IMR-90 (cell line): ENCODE results near the gene FLRT1. TPM values are rescaled to one million over a fixed set of nuclear protein-coding genes. Genes with fewer than 3 reads are reported as not detected.

ENCODE experiments used
- ATAC-seq: fragments of 200-7000 bp; cut with Tn5 transposase; 2 replicates; pipeline ENCODE4 v1.9.1; 2020; ENCODE audit warnings: low read depth, mild to moderate bottlenecking, moderate library complexity
- BruUV-seq: library from RNA; stranded (reverse); fragments of 400-500 nt; replicated peaks from 2 replicates; lab custom pipeline; 2021; lab: Mats Ljungman, UMichigan
- CTCF ChIA-PET: fragments of 300-600 bp; formaldehyde crosslinking; extraction: SDS; loops from one replicate; lab custom pipeline; 2021; ENCODE audit warnings: antibody characterized with exemption; lab: Yijun Ruan, JAX
- POLR2A ChIA-PET: fragments of 300-600 bp; sonication (Branson Sonifier 250); formaldehyde crosslinking; loops from one replicate; lab custom pipeline; 2022; ENCODE audit warnings: antibody characterized with exemption; ENCODE audit not compliant: unreplicated experiment; lab: Charles Lee
- DNase-seq: peaks from one replicate; pipeline ENCODE4 v3.0.0; 2013
- H2AFZ ChIP-seq: replicated peaks from 2 replicates; pipeline ENCODE3; 2013; ENCODE audit warnings: low read length, mild to moderate bottlenecking; ENCODE audit not compliant: poor library complexity
- H2AK5ac ChIP-seq: 2 replicates; pipeline ENCODE4 v1.6.1; 2013; ENCODE audit warnings: low read depth, low read length, inconsistent platforms
- H2AK9ac ChIP-seq: replicated peaks from 2 replicates; pipeline ENCODE3; 2013; ENCODE audit warnings: mild to moderate bottlenecking, low read depth, low read length, moderate library complexity; ENCODE audit not compliant: poor library complexity
- H2BK120ac ChIP-seq: 2 replicates; pipeline ENCODE4 v1.6.1; 2013; ENCODE audit warnings: low read depth, low read length, inconsistent platforms
- H2BK15ac ChIP-seq: 3 replicates; pipeline ENCODE4 v1.6.1; 2013; ENCODE audit warnings: low read depth, low read length, inconsistent platforms
- H2BK20ac ChIP-seq: 2 replicates; pipeline ENCODE4 v1.6.1; 2013; ENCODE audit warnings: low read depth, mild to moderate bottlenecking, inconsistent platforms, low read length, moderate library complexity
- H2BK5ac ChIP-seq: 2 replicates; pipeline ENCODE4 v1.6.1; 2013; ENCODE audit warnings: mild to moderate bottlenecking, low read depth, low read length, inconsistent platforms; ENCODE audit not compliant: poor library complexity, severe bottlenecking
- H3K14ac ChIP-seq: replicated peaks from 2 replicates; pipeline ENCODE4 v1.6.1; 2013; ENCODE audit warnings: low read depth, low read length, inconsistent platforms
- H3K18ac ChIP-seq: 2 replicates; pipeline ENCODE4 v1.6.1; 2013; ENCODE audit warnings: low read depth, low read length, control low read depth
- H3K23ac ChIP-seq: 2 replicates; pipeline ENCODE4 v1.6.1; 2013; ENCODE audit warnings: low read depth, low read length, inconsistent platforms
- H3K27ac ChIP-seq: 2 replicates; pipeline ENCODE4 v1.5.1; 2013; ENCODE audit warnings: mild to moderate bottlenecking, control low read depth, low read length; ENCODE audit not compliant: insufficient read depth
- H3K27me3 ChIP-seq: 2 replicates; pipeline ENCODE4 v1.6.1; 2013; ENCODE audit warnings: low read length; ENCODE audit not compliant: control insufficient read depth, insufficient read depth
- H3K36me3 ChIP-seq: 2 replicates; pipeline ENCODE4 v1.6.1; 2013; ENCODE audit warnings: low read length, mixed read lengths; ENCODE audit not compliant: control insufficient read depth, insufficient read depth
- H3K4ac ChIP-seq: 2 replicates; pipeline ENCODE4 v1.6.1; 2013; ENCODE audit warnings: low read depth, low read length, inconsistent platforms
- H3K4me1 ChIP-seq: 2 replicates; pipeline ENCODE4 v1.6.1; 2013; ENCODE audit warnings: low read length, mixed read lengths; ENCODE audit not compliant: control insufficient read depth, insufficient read depth
- H3K4me2 ChIP-seq: 2 replicates; pipeline ENCODE4 v1.6.1; 2013; ENCODE audit warnings: low read depth, mild to moderate bottlenecking, control low read depth, low read length, moderate library complexity
- H3K4me3 ChIP-seq: 2 replicates; pipeline ENCODE4 v1.5.1; 2013; ENCODE audit warnings: low read depth, mild to moderate bottlenecking, control low read depth, low read length, moderate library complexity; ENCODE audit not compliant: insufficient read depth
- H3K56ac ChIP-seq: 2 replicates; pipeline ENCODE4 v1.6.1; 2013; ENCODE audit warnings: low read length, inconsistent platforms; ENCODE audit not compliant: insufficient read depth; ENCODE audit errors: extremely low read depth
- H3K79me1 ChIP-seq, 2 experiments: 2 replicates each; pipeline ENCODE4 v1.6.1; 2013; ENCODE audit warnings: low read length in 2 of 2, inconsistent platforms in 1 of 2, low read depth in 1 of 2
- H3K9ac ChIP-seq: 2 replicates; pipeline ENCODE4 v1.6.1; 2013; ENCODE audit warnings: low read depth, low read length, control low read depth
- H3K9me1 ChIP-seq: 2 replicates; pipeline ENCODE4 v1.6.1; 2013; ENCODE audit warnings: low read length, inconsistent platforms; ENCODE audit not compliant: insufficient read depth
- H3K9me3 ChIP-seq: 2 replicates; pipeline ENCODE4 v1.6.1; 2013; ENCODE audit warnings: low read length; ENCODE audit not compliant: control insufficient read depth, insufficient read depth
- H4K20me1 ChIP-seq: 2 replicates; pipeline ENCODE4 v1.6.1; 2013; ENCODE audit warnings: low read length, inconsistent platforms; ENCODE audit not compliant: insufficient read depth
- H4K5ac ChIP-seq: 2 replicates; pipeline ENCODE4 v1.6.1; 2013; ENCODE audit warnings: mild to moderate bottlenecking, low read depth, low read length, control low read depth
- H4K8ac ChIP-seq, 2 experiments: 2 replicates each; pipeline ENCODE4 v1.6.1; 2013; ENCODE audit warnings: low read depth in 2 of 2, low read length in 2 of 2, control low read depth in 1 of 2, inconsistent platforms in 1 of 2
- H4K91ac ChIP-seq: 2 replicates; pipeline ENCODE4 v1.6.1; 2013; ENCODE audit warnings: low read depth, low read length, inconsistent platforms; ENCODE audit not compliant: insufficient read depth
- CEBPB ChIP-seq: IDR thresholded peaks from 2 replicates; pipeline ENCODE4 v1.6.1; 2012; ENCODE audit warnings: low read depth, low read length, improper control_type of control experiment
- CHD1 ChIP-seq: IDR thresholded peaks from 2 replicates; pipeline ENCODE4 v1.6.1; 2012; ENCODE audit warnings: low read depth, low read length, improper control_type of control experiment
- FOS ChIP-seq: fragments of 150-350 bp; IDR thresholded peaks from 2 replicates; pipeline ENCODE4 v1.6.1; 2016; ENCODE audit warnings: low read depth, low read length
- MXI1 ChIP-seq: IDR thresholded peaks from 2 replicates; pipeline ENCODE4 v1.6.1; 2012; ENCODE audit warnings: low read depth, mild to moderate bottlenecking, low read length, moderate library complexity, borderline replicate concordance
- NFE2L2 ChIP-seq: fragments of 150-350 bp; IDR thresholded peaks from 2 replicates; pipeline ENCODE4 v1.6.1; 2016; ENCODE audit warnings: low read depth, mild to moderate bottlenecking, low read length
- POLR2A ChIP-seq: IDR thresholded peaks from 2 replicates; pipeline ENCODE4 v1.6.1; 2012; ENCODE audit warnings: mild to moderate bottlenecking, low read depth, low read length
- RAD21 ChIP-seq: IDR thresholded peaks from 2 replicates; pipeline ENCODE4 v1.6.1; 2012; ENCODE audit warnings: low read length, improper control_type of control experiment
- RCOR1 ChIP-seq: IDR thresholded peaks from 2 replicates; pipeline ENCODE4 v1.6.1; 2012; ENCODE audit warnings: mild to moderate bottlenecking, low read length, improper control_type of control experiment; ENCODE audit not compliant: insufficient replicate concordance
- RFX5 ChIP-seq: IDR thresholded peaks from 2 replicates; pipeline ENCODE4 v1.8.0; 2012; ENCODE audit warnings: low read depth, mild to moderate bottlenecking, low read length, moderate library complexity
- SMC3 ChIP-seq: fragments of 150-350 bp; IDR thresholded peaks from 2 replicates; pipeline ENCODE4 v1.6.1; 2016; ENCODE audit warnings: low read depth, mild to moderate bottlenecking, antibody characterized with exemption, low read length, moderate library complexity
- WGBS, 2 experiments: methylation state at CpG; one replicate each; pipeline versions ENCODE4 v1.1.5 to v1.1.7; 2013; ENCODE audit warnings: missing lambda C conversion rate in 2 of 2; ENCODE audit not compliant: insufficient read length in 1 of 2; ENCODE audit errors: extremely low coverage in 2 of 2; 5-methylcytosine and 5-hydroxymethylcytosine counted together
- dilution Hi-C: fragments of 300-500 bp; cut with HindIII; formaldehyde crosslinking; loops from one replicate; pipeline ENCODE4 v1.14.3; 2018; ENCODE audit warnings: low sequenced_read_pairs; ENCODE audit not compliant: unreplicated experiment
- in situ Hi-C: fragments of 300-500 bp; cut with MboI; formaldehyde crosslinking; loops from 3 replicates; pipeline ENCODE4 v1.14.3; 2019; ENCODE audit warnings: low sequenced_read_pairs, inconsistent platforms, mixed read lengths
- intact Hi-C: fragments of 100-400 bp; cut with micrococcal nuclease; formaldehyde crosslinking; loops from 2 replicates; pipeline ENCODE4 v1.10.0; 2022
- polyA plus RNA-seq, 3 experiments: library from polyadenylated mRNA; depleted of rRNA; stranded (reverse); fragments of >200 nt; gene quantifications; 2 replicates each; pipeline ENCODE4 v1.2.3, GENCODE V29; 2012; ENCODE audit warnings: low replicate concordance in 1 of 3
- total RNA-seq: library from RNA; depleted of rRNA; stranded (reverse); fragments of >200 nt; gene quantifications from 2 replicates; pipeline ENCODE4 v1.2.3, GENCODE V29; 2012
- TF ChIP-seq, protein P1 (sequence below): fragments of 150-350 bp; IDR thresholded peaks from 2 replicates; pipeline ENCODE4 v1.6.1; 2017; ENCODE audit warnings: mild to moderate bottlenecking, antibody characterized with exemption, low read length, low read depth
- TF ChIP-seq, protein P2 (sequence below): conservative IDR thresholded peaks from 2 replicates; pipeline ENCODE4 v1.5.1; 2012; ENCODE audit warnings: mild to moderate bottlenecking, low read depth, low read length, improper control_type of control experiment

FLRT1 gene
- total and polyA plus RNA-seq, 2 of the 4 experiments (the other 2 are of a cell fraction) = under 0.01 to 0.07 TPM

DNA sequence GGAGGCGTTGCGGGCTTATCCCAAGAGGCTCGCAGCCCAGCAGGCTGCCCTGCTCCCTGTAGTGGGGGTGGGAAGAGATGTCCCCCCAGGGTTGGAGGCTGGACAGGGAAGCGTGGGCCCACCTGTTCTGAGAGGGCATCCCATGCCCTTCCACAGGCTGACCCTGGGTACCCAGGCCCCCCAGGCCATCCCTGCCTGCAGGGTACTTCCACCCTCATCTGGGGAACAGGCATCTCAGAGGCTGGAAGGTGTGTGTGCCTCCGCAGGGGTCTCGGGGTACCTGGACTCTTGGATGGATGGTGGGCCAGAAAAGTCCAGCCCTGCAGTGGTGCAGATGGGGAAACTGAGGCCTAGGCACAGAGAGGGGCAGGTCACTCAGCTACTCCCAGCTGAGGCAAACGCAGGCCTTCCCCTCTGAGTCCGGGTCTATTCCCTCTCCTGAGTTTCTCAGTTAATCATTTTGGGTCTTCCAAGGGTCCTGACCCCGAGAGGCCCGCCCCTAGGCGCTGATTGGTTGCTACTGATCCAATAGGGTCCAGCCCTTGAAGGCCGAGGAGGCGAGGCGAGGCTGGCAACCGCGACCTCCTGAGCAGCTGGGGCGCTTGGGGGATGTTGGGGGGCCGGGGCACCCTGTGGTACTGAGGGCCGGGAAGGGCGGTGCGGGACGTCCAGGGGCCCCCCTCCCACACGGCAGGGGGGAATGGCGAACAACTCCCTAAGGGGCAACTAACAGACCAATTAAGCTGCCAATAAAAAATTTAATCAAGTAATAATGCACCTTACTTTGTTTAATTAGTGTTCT lies 23.8 kb downstream of the FLRT1 start:
- no peak overlapping the region for H2AK5ac ChIP-seq
- no peak overlapping the region for H4K5ac ChIP-seq
- dilution Hi-C loops (no loop called here), in situ Hi-C loops (no loop called here), intact Hi-C loops (no loop called here)
- no peak for DNase-seq
- BruUV-seq = no TSS peak
- H2AFZ ChIP-seq = no peak overlapping the region
- peaks cover 3% of the 10 kb centered on the region; the same call in 1 of the 2 replicates for H4K20me1 ChIP-seq
- no peak overlapping the region for H3K4me2 ChIP-seq
- H3K23ac ChIP-seq = no peak overlapping the region
- no peak overlapping the region for H4K8ac ChIP-seq
- no peak overlapping the region for H3K4me3 ChIP-seq
- H2BK15ac ChIP-seq = no peak overlapping the region
- no peak overlapping the region for H2BK5ac ChIP-seq
- no peak for ATAC-seq
- H3K79me1 ChIP-seq = no peaks in the 10 kb centered on the region
- H3K18ac ChIP-seq = no peak overlapping the region
- H4K91ac ChIP-seq = no peak overlapping the region
- no peak overlapping the region for H3K14ac ChIP-seq
- H2AK9ac ChIP-seq = no peak overlapping the region
- no peak overlapping the region for H3K27ac ChIP-seq
- H3K4me1 ChIP-seq = peaks cover 5% of the 10 kb centered on the region; the same call in 1 of the 2 replicates
- H3K9me3 ChIP-seq = no peaks in the 10 kb centered on the region
- peaks cover 4% of the 10 kb centered on the region; the same call in 1 of the 2 replicates for H3K27me3 ChIP-seq
- H3K4ac ChIP-seq = no peak overlapping the region
- no peak overlapping the region for H2BK120ac ChIP-seq
- CTCF ChIA-PET = no interaction called here
- WGBS, 2 experiments = 100% methylated on average over 2 of the region's 24 CpGs; no CpG with 5 or more reads in 1 of the 2 experiments
- TF ChIP-seq RFX5 (no peak), MXI1 (no peak), FOS (no peak), NFE2L2 (no peak), CHD1 (no peak), POLR2A (no peak), RAD21 (no peak), SMC3 (no peak), CEBPB (no peak), RCOR1 (no peak)
- TF ChIP-seq, protein P1, sequence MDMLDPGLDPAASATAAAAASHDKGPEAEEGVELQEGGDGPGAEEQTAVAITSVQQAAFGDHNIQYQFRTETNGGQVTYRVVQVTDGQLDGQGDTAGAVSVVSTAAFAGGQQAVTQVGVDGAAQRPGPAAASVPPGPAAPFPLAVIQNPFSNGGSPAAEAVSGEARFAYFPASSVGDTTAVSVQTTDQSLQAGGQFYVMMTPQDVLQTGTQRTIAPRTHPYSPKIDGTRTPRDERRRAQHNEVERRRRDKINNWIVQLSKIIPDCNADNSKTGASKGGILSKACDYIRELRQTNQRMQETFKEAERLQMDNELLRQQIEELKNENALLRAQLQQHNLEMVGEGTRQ = no peak
- TF ChIP-seq, protein P2, sequence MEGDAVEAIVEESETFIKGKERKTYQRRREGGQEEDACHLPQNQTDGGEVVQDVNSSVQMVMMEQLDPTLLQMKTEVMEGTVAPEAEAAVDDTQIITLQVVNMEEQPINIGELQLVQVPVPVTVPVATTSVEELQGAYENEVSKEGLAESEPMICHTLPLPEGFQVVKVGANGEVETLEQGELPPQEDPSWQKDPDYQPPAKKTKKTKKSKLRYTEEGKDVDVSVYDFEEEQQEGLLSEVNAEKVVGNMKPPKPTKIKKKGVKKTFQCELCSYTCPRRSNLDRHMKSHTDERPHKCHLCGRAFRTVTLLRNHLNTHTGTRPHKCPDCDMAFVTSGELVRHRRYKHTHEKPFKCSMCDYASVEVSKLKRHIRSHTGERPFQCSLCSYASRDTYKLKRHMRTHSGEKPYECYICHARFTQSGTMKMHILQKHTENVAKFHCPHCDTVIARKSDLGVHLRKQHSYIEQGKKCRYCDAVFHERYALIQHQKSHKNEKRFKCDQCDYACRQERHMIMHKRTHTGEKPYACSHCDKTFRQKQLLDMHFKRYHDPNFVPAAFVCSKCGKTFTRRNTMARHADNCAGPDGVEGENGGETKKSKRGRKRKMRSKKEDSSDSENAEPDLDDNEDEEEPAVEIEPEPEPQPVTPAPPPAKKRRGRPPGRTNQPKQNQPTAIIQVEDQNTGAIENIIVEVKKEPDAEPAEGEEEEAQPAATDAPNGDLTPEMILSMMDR = no peak
- no peaks in the 10 kb centered on the region for H3K36me3 ChIP-seq
- no peak overlapping the region for H3K9ac ChIP-seq
- H3K9me1 ChIP-seq = peaks cover 3% of the 10 kb centered on the region; the same call in 1 of the 2 replicates
- no peak overlapping the region for H3K56ac ChIP-seq
- no peak overlapping the region for H2BK20ac ChIP-seq
- POLR2A ChIA-PET = no interaction called here
